ENCODE results near the gene OSTN. TPM values are rescaled to one million over a fixed set of nuclear protein-coding genes. Genes with fewer than 3 reads are reported as not detected.
"Not testable (repeated sequence)": the region's sequence is repeated elsewhere in the genome, so short reads cannot be mapped to it uniquely, and the experiment has no call there.

Gene OSTN
- total and polyA plus RNA-seq, 12 donors: under 0.01 TPM; not detected in 11

- WGBS, 4 donors: 49 to 91% (median 81%) methylated on average over 2 of the region's 2 CpGs
- intact Hi-C loops (cut with DNase I): no loop called here
- H3K27ac ChIP-seq: no peak overlapping the region
- H3K4me3 ChIP-seq: no peak overlapping the region
- TF ChIP-seq POLR2A (IDR thresholded peaks at IDR 0.05): no peak
- TF ChIP-seq CTCF (IDR thresholded peaks at IDR 0.05): no peak
- H3K9me3 ChIP-seq (replicated peaks in 1 of 3): no peaks in the 10 kb centered on the region
- no peak for DNase-seq
- no peaks in the 10 kb centered on the region for H3K4me1 ChIP-seq (replicated peaks in 1 of 2)
- no peaks in the 10 kb centered on the region for H3K36me3 ChIP-seq (replicated peaks in 1 of 2)
- no peaks in the 10 kb centered on the region for H3K27me3 ChIP-seq
Measured at GRCh38 chr3:191170097-191170496, 28.9 kb upstream of the OSTN start.

- H3K36me3 ChIP-seq (replicated peaks in 1 of 2): no peaks in the 10 kb centered on the region
- no peaks in the 10 kb centered on the region for H3K4me1 ChIP-seq (replicated peaks in 1 of 2)
- WGBS, 4 donors: 25 to 95% (median 56%) methylated on average over 3 of the region's 3 CpGs
- H3K27ac ChIP-seq: no peak overlapping the region
- intact Hi-C loops (cut with DNase I): no loop called here
- H3K9me3 ChIP-seq (replicated peaks in 1 of 3): no peaks in the 10 kb centered on the region
- H3K4me3 ChIP-seq: no peak overlapping the region
- no peaks in the 10 kb centered on the region for H3K27me3 ChIP-seq
- DNase-seq: no peak
- TF ChIP-seq POLR2A (IDR thresholded peaks at IDR 0.05) (no peak), CTCF (IDR thresholded peaks at IDR 0.05) (no peak)
Measured at GRCh38 chr3:191175102-191175501, 23.9 kb upstream of the OSTN start.

- Histone ChIP-seq H3K9me3 (replicated peaks in 1 of 3) (no peaks in the 10 kb centered on the region), H3K4me1 (replicated peaks in 1 of 2) (no peaks in the 10 kb centered on the region), H3K27ac (no peak overlapping the region), H3K27me3 (no peaks in the 10 kb centered on the region), H3K36me3 (replicated peaks in 1 of 2) (no peaks in the 10 kb centered on the region), H3K4me3 (no peak overlapping the region)
- no peak for DNase-seq
- 77 to 91% (median 88%) methylated on average over 3 of the region's 3 CpGs for WGBS, 4 donors
- no peak for TF ChIP-seq POLR2A (IDR thresholded peaks at IDR 0.05)
- TF ChIP-seq CTCF (IDR thresholded peaks at IDR 0.05): no peak
- intact Hi-C loops (cut with DNase I): no loop called here
Measured at GRCh38 chr3:191176038-191176785, 22.8 kb upstream of the OSTN start.

- H3K27ac ChIP-seq; intact Hi-C loops (cut with DNase I); H3K27me3 ChIP-seq; H3K36me3 ChIP-seq (replicated peaks in 1 of 2); H3K4me1 ChIP-seq (replicated peaks in 1 of 2); H3K4me3 ChIP-seq; DNase-seq; H3K9me3 ChIP-seq (replicated peaks in 1 of 3): not testable (repeated sequence)
- WGBS, 4 donors: 84 to 92% (median 88%) methylated on average over 9 of the region's 9 CpGs
Measured at GRCh38 chr3:191185382-191185781, 13.7 kb upstream of the OSTN start.

GRCh38 chr3:191188246-191188645 lies 10.8 kb upstream of the OSTN start:
- H3K27me3 ChIP-seq; H3K4me1 ChIP-seq (replicated peaks in 1 of 2); H3K4me3 ChIP-seq; intact Hi-C loops (cut with DNase I); H3K27ac ChIP-seq; H3K36me3 ChIP-seq (replicated peaks in 1 of 2); H3K9me3 ChIP-seq (replicated peaks in 1 of 3); DNase-seq: not testable (repeated sequence)
- 76 to 85% (median 83%) methylated on average over 5 of the region's 5 CpGs for WGBS, 4 donors

- intact Hi-C loops (cut with DNase I); H3K9me3 ChIP-seq (replicated peaks in 1 of 3); H3K4me1 ChIP-seq (replicated peaks in 1 of 2); H3K27me3 ChIP-seq; H3K36me3 ChIP-seq (replicated peaks in 1 of 2); H3K27ac ChIP-seq; DNase-seq; H3K4me3 ChIP-seq: not testable (repeated sequence)
- WGBS, 4 donors: 90 to 98% (median 92%) methylated on average over 4 of the region's 4 CpGs
Measured at GRCh38 chr3:191192270-191192669, 6.8 kb upstream of the OSTN start.
